ENCODE data around the gene RAD9B. TPM values are rescaled to one million over a fixed set of nuclear protein-coding genes. Genes with fewer than 3 reads are reported as not detected.
A peak's percentile ranks its signal among the peaks of the same experiment; 100 is the strongest.

The RAD9B gene
- total and polyA plus RNA-seq, 2 of the 13 experiments (the other 11 are each of a cell fraction or from before 2014, with no cell fraction given), result 0.05 to 0.38 TPM

DNA sequence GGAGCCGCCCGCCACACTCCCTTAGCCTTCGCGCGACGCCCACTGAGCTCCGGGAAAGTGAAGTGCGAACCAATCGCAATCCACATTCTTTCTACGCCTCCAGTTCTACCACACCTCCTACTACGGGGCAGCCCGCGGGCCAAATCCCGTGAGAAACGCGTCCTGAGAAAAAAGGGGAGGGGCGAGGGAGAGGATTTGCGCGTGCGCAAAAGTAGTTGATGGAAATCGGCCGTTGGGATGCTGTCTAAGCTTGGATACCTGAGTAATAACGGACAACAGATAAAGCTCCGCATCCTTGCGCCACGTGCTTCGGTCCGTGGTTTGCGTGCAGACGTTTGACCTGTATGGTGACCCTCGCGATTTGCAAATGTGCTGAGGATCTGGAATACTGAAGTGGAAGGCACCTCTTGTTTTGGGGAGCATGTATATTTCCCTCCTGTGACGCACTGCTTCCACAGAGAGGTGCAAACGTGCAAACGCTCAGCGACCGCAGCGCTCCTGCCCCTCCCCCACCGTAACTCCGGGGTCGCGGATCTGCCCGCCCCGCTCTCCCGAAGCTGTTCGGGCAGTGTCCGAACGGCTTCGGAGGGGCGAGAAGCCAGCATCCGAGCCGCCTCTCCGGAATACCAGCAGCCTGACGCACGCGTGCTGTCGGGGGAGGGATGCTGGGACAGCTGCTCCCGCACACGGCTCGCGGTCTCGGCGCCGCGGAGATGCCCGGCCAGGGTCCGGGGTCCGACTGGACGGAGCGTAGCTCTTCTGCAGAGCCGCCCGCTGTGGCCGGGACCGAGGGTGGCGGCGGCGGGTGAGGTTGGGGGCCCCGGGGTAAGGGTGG lies 33.7 kb upstream of the RAD9B start, which contains the start of the genes FAM216A and GPN3 (continued):
- TF ChIP-seq NR2F2 (IDR thresholded peaks at IDR 0.05; ENCODE audit: borderline replicate concordance, low read depth) (no peak), MTA1 (CRISPR knock-in tag; IDR thresholded peaks at IDR 0.05; ENCODE audit: borderline replicate concordance) (0 out of 2 replicates have a peak, but pooled peaks have one; percentile 77), ZNF746 (CRISPR knock-in tag; IDR thresholded peaks at IDR 0.05) (no peak; the same call in 1 of the 2 replicates), SIX1 (CRISPR knock-in tag; IDR thresholded peaks at IDR 0.05; ENCODE audit: borderline replicate concordance) (no peak; the same call in 1 of the 2 replicates), KLF13 (CRISPR knock-in tag; IDR thresholded peaks at IDR 0.05) (no peak), ZNF180 (CRISPR knock-in tag; IDR thresholded peaks at IDR 0.05; ENCODE audit: borderline replicate concordance, low read depth) (no peak), NCOA2 (CRISPR knock-in tag; IDR thresholded peaks at IDR 0.05) (peak; percentile 49), RCOR2 (CRISPR knock-in tag; IDR thresholded peaks at IDR 0.05) (no peak), HNRNPL (IDR thresholded peaks at IDR 0.05; ENCODE audit: low read depth, low read length) (no peak; the same call in 1 of the 2 replicates), ZNF317 (CRISPR knock-in tag; IDR thresholded peaks at IDR 0.05) (no peak; the same call in none of the 2 replicates), ZBTB3 (CRISPR knock-in tag; IDR thresholded peaks at IDR 0.05; ENCODE audit: borderline replicate concordance, low read depth) (no peak), ZBTB42 (CRISPR knock-in tag; IDR thresholded peaks at IDR 0.05) (no peak), GABPB1 (CRISPR knock-in tag; IDR thresholded peaks at IDR 0.05) (peak; percentile 65), FOXO1 (CRISPR knock-in tag; IDR thresholded peaks at IDR 0.05) (peak; percentile 11; the same call in 1 of the 2 replicates), ZFX (CRISPR knock-in tag; IDR thresholded peaks at IDR 0.05; ENCODE audit: low read depth) (no peak), ELF4 (CRISPR knock-in tag; IDR thresholded peaks at IDR 0.05; ENCODE audit: borderline replicate concordance) (peak; percentile 78; the same call in 1 of the 2 replicates), ZSCAN12 (CRISPR knock-in tag; IDR thresholded peaks at IDR 0.05) (no peak), NFE2L1 (CRISPR knock-in tag; IDR thresholded peaks at IDR 0.05; ENCODE audit: borderline replicate concordance) (no peak), JUND (CRISPR knock-in tag; IDR thresholded peaks at IDR 0.05) (0 out of 2 replicates have a peak, but pooled peaks have one; percentile 20), GFI1 (CRISPR knock-in tag; IDR thresholded peaks at IDR 0.05; ENCODE audit: borderline replicate concordance) (no peak), REPIN1 (CRISPR knock-in tag; IDR thresholded peaks at IDR 0.05; ENCODE audit: borderline replicate concordance, low read depth) (no peak; the same call in 1 of the 2 replicates), SP140L (CRISPR knock-in tag; IDR thresholded peaks at IDR 0.05; ENCODE audit: borderline replicate concordance) (no peak; the same call in 1 of the 2 replicates), SRSF1 (optimal IDR thresholded peaks at IDR 0.05; ENCODE audit: low read depth, low read length) (peak; percentile 50), GZF1 (CRISPR knock-in tag; IDR thresholded peaks at IDR 0.05) (no peak), HHEX (CRISPR knock-in tag; IDR thresholded peaks at IDR 0.05) (no peak), RARA (CRISPR knock-in tag; IDR thresholded peaks at IDR 0.05) (no peak)
- TF ChIP-seq, protein P1, sequence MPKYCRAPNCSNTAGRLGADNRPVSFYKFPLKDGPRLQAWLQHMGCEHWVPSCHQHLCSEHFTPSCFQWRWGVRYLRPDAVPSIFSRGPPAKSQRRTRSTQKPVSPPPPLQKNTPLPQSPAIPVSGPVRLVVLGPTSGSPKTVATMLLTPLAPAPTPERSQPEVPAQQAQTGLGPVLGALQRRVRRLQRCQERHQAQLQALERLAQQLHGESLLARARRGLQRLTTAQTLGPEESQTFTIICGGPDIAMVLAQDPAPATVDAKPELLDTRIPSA (CRISPR knock-in tag; IDR thresholded peaks at IDR 0.05; ENCODE audit: borderline replicate concordance), result no peak
- TF ChIP-seq, protein P2, sequence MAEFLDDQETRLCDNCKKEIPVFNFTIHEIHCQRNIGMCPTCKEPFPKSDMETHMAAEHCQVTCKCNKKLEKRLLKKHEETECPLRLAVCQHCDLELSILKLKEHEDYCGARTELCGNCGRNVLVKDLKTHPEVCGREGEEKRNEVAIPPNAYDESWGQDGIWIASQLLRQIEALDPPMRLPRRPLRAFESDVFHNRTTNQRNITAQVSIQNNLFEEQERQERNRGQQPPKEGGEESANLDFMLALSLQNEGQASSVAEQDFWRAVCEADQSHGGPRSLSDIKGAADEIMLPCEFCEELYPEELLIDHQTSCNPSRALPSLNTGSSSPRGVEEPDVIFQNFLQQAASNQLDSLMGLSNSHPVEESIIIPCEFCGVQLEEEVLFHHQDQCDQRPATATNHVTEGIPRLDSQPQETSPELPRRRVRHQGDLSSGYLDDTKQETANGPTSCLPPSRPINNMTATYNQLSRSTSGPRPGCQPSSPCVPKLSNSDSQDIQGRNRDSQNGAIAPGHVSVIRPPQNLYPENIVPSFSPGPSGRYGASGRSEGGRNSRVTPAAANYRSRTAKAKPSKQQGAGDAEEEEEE (CRISPR knock-in tag; IDR thresholded peaks at IDR 0.05; ENCODE audit: borderline replicate concordance), result peak; percentile 82; the same call in 1 of the 2 replicates

Data from HepG2 (cell line).